GM19438 (cell line): ENCODE results near the gene PTOV1.

Experiments used
- ATAC-seq: cut with Tn5 transposase; IDR thresholded peaks from one replicate; pipeline ENCODE4 v1.9.1; 2021; ENCODE audit warnings: low read depth; ENCODE audit not compliant: unreplicated experiment

The PTOV1 gene

DNA sequence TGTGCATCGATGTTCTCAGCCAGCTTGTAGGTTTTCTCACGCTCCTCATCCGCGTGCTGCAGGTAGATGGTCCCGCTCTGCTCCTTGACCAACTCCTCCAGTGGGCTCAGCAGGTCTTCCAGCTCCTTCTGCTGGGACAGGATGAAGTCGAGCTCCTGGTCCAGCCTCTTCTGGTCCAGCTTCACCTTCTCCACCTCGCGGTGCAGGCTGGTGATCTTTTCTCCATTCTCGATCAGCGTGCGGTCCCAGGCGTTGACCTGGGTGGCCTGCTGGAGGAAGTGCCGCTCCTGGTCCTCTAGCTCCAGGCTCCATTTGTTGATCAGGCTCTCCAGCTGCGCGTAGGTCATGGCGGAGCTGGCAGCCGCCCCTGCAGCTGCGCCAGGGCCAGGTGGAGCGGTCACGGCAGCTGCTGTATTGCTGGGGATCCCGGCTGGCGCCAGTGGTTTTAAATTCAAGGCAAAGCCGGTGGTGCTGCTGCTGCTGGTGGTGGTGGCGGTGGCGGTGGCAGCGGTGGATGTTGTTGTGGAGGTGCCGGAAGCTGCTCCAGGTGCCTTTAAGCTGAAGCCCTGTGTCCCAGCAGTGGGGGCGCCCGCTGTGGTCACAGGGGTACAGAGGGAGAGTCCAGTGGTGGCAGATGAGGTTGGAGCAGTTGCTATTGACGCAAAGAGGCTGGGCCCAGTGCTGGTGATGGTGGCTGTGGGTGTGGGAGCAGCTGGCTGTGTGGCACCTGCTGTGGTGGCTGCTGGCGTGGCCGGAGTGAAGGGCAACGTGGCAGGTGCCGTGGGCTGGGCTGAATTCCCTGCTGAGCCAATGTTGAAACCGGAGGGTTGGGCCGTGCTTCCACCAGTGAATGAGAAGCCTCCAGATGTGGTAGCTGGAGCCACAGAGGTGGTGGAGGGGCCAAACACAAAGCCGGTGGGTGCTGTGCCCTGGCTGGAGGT, 57.8 kb downstream of the PTOV1 start:
- no peak for ATAC-seq

DNA sequence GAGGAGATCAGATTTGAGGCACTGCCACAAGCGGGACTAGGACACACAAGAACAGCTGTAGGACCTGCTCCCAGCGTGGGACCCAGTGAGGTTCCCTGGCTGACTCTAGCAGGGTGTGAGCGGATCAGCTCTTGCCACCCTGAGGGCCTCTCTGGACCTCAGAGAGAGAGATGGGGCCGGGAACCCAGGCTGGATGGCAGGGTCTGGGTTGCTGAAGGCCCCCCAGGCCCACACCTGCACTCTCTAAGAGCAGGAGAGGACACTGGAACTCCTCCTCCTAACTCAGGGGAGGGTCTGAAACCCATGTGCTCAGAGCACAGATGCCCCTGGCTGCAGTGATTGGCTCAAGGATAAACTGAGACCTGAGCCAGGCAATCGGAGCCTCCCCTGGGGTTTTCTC, 59.2 kb downstream of the PTOV1 start:
- no peak for ATAC-seq
